H1 (cell line): ENCODE results near the gene KLF7. TPM values are rescaled to one million over a fixed set of nuclear protein-coding genes. Genes with fewer than 3 reads are reported as not detected.

Experiments used
- CTCF ChIA-PET: fragments of 300-600 bp; sonication (Branson Sonifier 250); formaldehyde crosslinking; loops from one replicate; lab custom pipeline; 2021; ENCODE audit not compliant: partially characterized antibody; lab: Charles Lee
- POLR2A ChIA-PET: fragments of 300-600 bp; sonication (Branson Sonifier 250); formaldehyde crosslinking; loops from one replicate; lab custom pipeline; 2021; ENCODE audit warnings: inconsistent platforms; ENCODE audit not compliant: partially characterized antibody; lab: Charles Lee
- DNase-seq, 2 experiments: peaks; one replicate each; pipeline versions ENCODE4 v3.0.0 to v3.0.0-alpha.2; 2010 to 2022; ENCODE audit warnings: low spot score in 2 of 2, low read depth in 1 of 2, mixed read lengths in 1 of 2
- FAIRE-seq: peaks from 2 replicates; lab custom pipeline; 2011; peaks lifted over from hg19 to GRCh38; lab: Jason Lieb, UNC
- H2AFZ ChIP-seq: 2 replicates; pipeline ENCODE4 v1.8.1; 2012; ENCODE audit warnings: low read length, inconsistent platforms
- H2AK5ac ChIP-seq: 2 replicates; pipeline ENCODE4 v1.6.1; 2013; ENCODE audit warnings: low read depth, low read length
- H2BK120ac ChIP-seq: replicated peaks from 2 replicates; pipeline ENCODE3; 2013; ENCODE audit warnings: low read depth, low read length, inconsistent platforms
- H2BK12ac ChIP-seq: 2 replicates; pipeline ENCODE4 v1.6.1; 2013; ENCODE audit warnings: low read depth, low read length
- H2BK15ac ChIP-seq: 2 replicates; pipeline ENCODE4 v1.6.1; 2013; ENCODE audit warnings: low read length
- H2BK20ac ChIP-seq: 2 replicates; pipeline ENCODE4 v1.6.1; 2013; ENCODE audit warnings: low read length
- H2BK5ac ChIP-seq: 2 replicates; pipeline ENCODE4 v1.6.1; 2013; ENCODE audit warnings: low read depth, low read length
- H3K14ac ChIP-seq: 2 replicates; pipeline ENCODE4 v1.6.1; 2013; ENCODE audit warnings: inconsistent platforms; ENCODE audit not compliant: insufficient read length
- H3K18ac ChIP-seq: 2 replicates; pipeline ENCODE4 v1.6.1; 2013; ENCODE audit warnings: low read length; ENCODE audit errors: extremely low read depth
- H3K23ac ChIP-seq: 2 replicates; pipeline ENCODE4 v1.6.1; 2013; ENCODE audit warnings: inconsistent platforms; ENCODE audit not compliant: insufficient read length
- H3K23me2 ChIP-seq: 2 replicates; pipeline ENCODE4 v1.6.1; 2013; ENCODE audit warnings: low read depth, low read length
- H3K27ac ChIP-seq: 2 replicates; pipeline ENCODE4 v1.6.1; 2011; ENCODE audit warnings: low read depth, low read length, inconsistent platforms
- H3K27me3 ChIP-seq, 4 experiments: replicated peaks in 1 of 4; 1 replicate in 1 of 4; 2 replicates in 3 of 4; pipeline versions ENCODE4 v1.6.1 to v1.8.1; 2011 to 2013; ENCODE audit warnings: low read length in 3 of 4, mild to moderate bottlenecking in 3 of 4, inconsistent platforms in 2 of 4, mixed read lengths in 2 of 4, moderate library complexity in 1 of 4; ENCODE audit not compliant: control insufficient read depth in 3 of 4, insufficient read depth in 3 of 4; ENCODE audit errors: extremely low read depth in 1 of 4
- H3K36me3 ChIP-seq, 4 experiments: 2 replicates each; pipeline versions ENCODE4 v1.6.1 to v1.8.1; 2011 to 2013; ENCODE audit warnings: mild to moderate bottlenecking in 4 of 4, low read length in 3 of 4, moderate library complexity in 2 of 4, control low read depth in 1 of 4, inconsistent platforms in 1 of 4; ENCODE audit not compliant: insufficient read depth in 4 of 4, control insufficient read depth in 2 of 4
- H3K4ac ChIP-seq: replicated peaks from 2 replicates; pipeline ENCODE3; 2013; ENCODE audit warnings: low read length, low read depth, mixed read lengths, inconsistent platforms; ENCODE audit not compliant: insufficient read length
- H3K4me1 ChIP-seq, 4 experiments: replicated peaks in 1 of 4; 1 replicate in 1 of 4; 2 replicates in 3 of 4; pipeline versions ENCODE4 v1.6.1 to v1.8.1; 2011 to 2013; ENCODE audit warnings: low read length in 3 of 4, inconsistent platforms in 2 of 4, mixed read lengths in 1 of 4; ENCODE audit not compliant: insufficient read depth in 4 of 4, control insufficient read depth in 3 of 4
- H3K4me2 ChIP-seq, 2 experiments: 2 replicates each; pipeline versions ENCODE4 v1.6.1 to v1.8.1; 2011 to 2013; ENCODE audit warnings: low read depth in 2 of 2, low read length in 2 of 2, control low read depth in 1 of 2, inconsistent platforms in 1 of 2, mild to moderate bottlenecking in 1 of 2; ENCODE audit not compliant: insufficient read depth in 1 of 2
- H3K4me3 ChIP-seq, 4 experiments: fragments of 200-600, 300-600 bp in 1 of 4; sonication (generic), shearing (Covaris generic), sonication (Bioruptor Twin) in 1 of 4; 2 replicates each; pipeline versions ENCODE4 v1.5.1 to v1.8.1; 2011 to 2016; ENCODE audit warnings: low read length in 4 of 4, low read depth in 3 of 4, control low read depth in 2 of 4, inconsistent platforms in 2 of 4, mild to moderate bottlenecking in 2 of 4, mixed read lengths in 1 of 4, moderate library complexity in 1 of 4; ENCODE audit not compliant: insufficient read depth in 2 of 4; ENCODE audit errors: extremely low read depth in 1 of 4
- H3K56ac ChIP-seq: replicated peaks from 2 replicates; pipeline ENCODE3; 2013; ENCODE audit warnings: low read depth, mild to moderate bottlenecking, mixed read lengths, low read length, inconsistent platforms; ENCODE audit not compliant: insufficient read length
- H3K79me1 ChIP-seq: 2 replicates; pipeline ENCODE4 v1.6.1; 2013; ENCODE audit warnings: low read depth, low read length, control low read depth
- H3K79me2 ChIP-seq, 2 experiments: 2 replicates each; pipeline versions ENCODE4 v1.6.1 to v1.8.1; 2012 to 2013; ENCODE audit warnings: low read length in 2 of 2, mild to moderate bottlenecking in 2 of 2, inconsistent platforms in 1 of 2; ENCODE audit not compliant: insufficient read depth in 2 of 2, control insufficient read depth in 1 of 2
- H3K9ac ChIP-seq, 4 experiments: replicated peaks in 1 of 4; 1 replicate in 1 of 4; 2 replicates in 3 of 4; pipeline versions ENCODE4 v1.6.1 to v1.8.1; 2011 to 2013; ENCODE audit warnings: low read depth in 3 of 4, low read length in 3 of 4, control low read depth in 2 of 4, mild to moderate bottlenecking in 2 of 4, moderate library complexity in 2 of 4, inconsistent platforms in 1 of 4; ENCODE audit errors: extremely low read depth in 1 of 4
- H3K9me3 ChIP-seq, 2 experiments: 2 replicates each; pipeline versions ENCODE4 v1.6.1 to v1.8.1; 2012 to 2013; ENCODE audit warnings: mild to moderate bottlenecking in 2 of 2, moderate library complexity in 2 of 2, control low read depth in 1 of 2, inconsistent platforms in 1 of 2, low read depth in 1 of 2, low read length in 1 of 2, mixed read lengths in 1 of 2; ENCODE audit not compliant: insufficient read depth in 2 of 2
- H4K20me1 ChIP-seq, 2 experiments: replicated peaks in 1 of 2; 2 replicates each; pipeline versions ENCODE3 to v1.8.1; 2011 to 2013; ENCODE audit warnings: inconsistent platforms in 2 of 2, low read length in 2 of 2, mild to moderate bottlenecking in 1 of 2; ENCODE audit not compliant: insufficient read depth in 2 of 2, control insufficient read depth in 1 of 2
- H4K5ac ChIP-seq: 2 replicates; pipeline ENCODE4 v1.6.1; 2013; ENCODE audit warnings: low read length, low read depth, mixed read lengths, inconsistent platforms; ENCODE audit not compliant: insufficient read length
- H4K8ac ChIP-seq: 2 replicates; pipeline ENCODE4 v1.8.0; 2013; ENCODE audit warnings: mild to moderate bottlenecking, moderate library complexity, low read length, inconsistent platforms; ENCODE audit not compliant: insufficient read depth; ENCODE audit errors: extremely low read depth
- H4K91ac ChIP-seq: replicated peaks from 2 replicates; pipeline ENCODE3; 2013; ENCODE audit warnings: low read length, mixed read lengths, inconsistent platforms; ENCODE audit not compliant: insufficient read length
- CTBP2 ChIP-seq: IDR thresholded peaks from 2 replicates; pipeline ENCODE4 v1.7.0; 2011; ENCODE audit warnings: borderline replicate concordance, mild to moderate bottlenecking, moderate library complexity, mixed read lengths, low read length; ENCODE audit not compliant: insufficient read depth, insufficient read length
- EP300 ChIP-seq, 2 experiments: IDR thresholded peaks; 1 replicate in 1 of 2; 2 replicates in 1 of 2; pipeline ENCODE4 v1.6.1; 2011 to 2012; ENCODE audit warnings: low read depth in 2 of 2, low read length in 2 of 2, mild to moderate bottlenecking in 2 of 2, borderline replicate concordance in 1 of 2, inconsistent platforms in 1 of 2, moderate library complexity in 1 of 2
- JUN ChIP-seq: IDR thresholded peaks from 2 replicates; pipeline ENCODE4 v1.6.1; 2011; ENCODE audit warnings: low read depth, mild to moderate bottlenecking, improper control_type of control experiment, low read length
- PHF8 ChIP-seq: fragments of 200-600 bp; sonication (generic); conservative IDR thresholded peaks from 2 replicates; pipeline ENCODE4 v1.7.1; 2012; ENCODE audit warnings: low read depth, mild to moderate bottlenecking, inconsistent platforms, low read length, moderate library complexity
- WGBS, 2 experiments: shearing (Covaris generic) in 1 of 2; methylation state at CpG; one replicate each; pipeline versions ENCODE4 v1.1.6 to v1.1.7; 2013 to 2015; ENCODE audit warnings: low lambda C conversion rate in 2 of 2, mixed read lengths in 2 of 2, inconsistent platforms in 1 of 2, low coverage in 1 of 2, missing lambda C conversion rate in 1 of 2; ENCODE audit not compliant: insufficient replicate concordance in 2 of 2, insufficient coverage in 1 of 2, insufficient read length in 1 of 2; ENCODE audit errors: extremely low coverage in 1 of 2, missing lambda C conversion rate in 1 of 2; 5-methylcytosine and 5-hydroxymethylcytosine counted together
- polyA plus RNA-seq, 7 experiments: library from polyadenylated mRNA; depleted of rRNA in 3 of 7; stranded (reverse) in 5 of 7; unstranded in 2 of 7; fragments of >200 nt in 5 of 7; fragments of 200-250 nt in 2 of 7; gene quantifications; 1 replicate in 5 of 7; 2 replicates in 1 of 7; 4 replicates in 1 of 7; pipeline versions ENCODE4 v1.2.1 to v1.2.3, GENCODE V29; 2011 to 2013; ENCODE audit warnings: missing spikeins in 2 of 7, mixed read lengths in 2 of 7
- total RNA-seq: library from RNA; stranded (reverse); fragmentation: NEBNext Ultra II Directional; extraction: Animal tissue kit (Norgen Biotek cat#: 25700); gene quantifications from 2 replicates; pipeline ENCODE4 v1.2.1, GENCODE V29; 2021

Gene KLF7
- total and polyA plus RNA-seq, 2 of the 8 experiments (the other 6 are each of a cell fraction or from before 2014, with no cell fraction given), result 9.6 to 23.3 TPM

DNA sequence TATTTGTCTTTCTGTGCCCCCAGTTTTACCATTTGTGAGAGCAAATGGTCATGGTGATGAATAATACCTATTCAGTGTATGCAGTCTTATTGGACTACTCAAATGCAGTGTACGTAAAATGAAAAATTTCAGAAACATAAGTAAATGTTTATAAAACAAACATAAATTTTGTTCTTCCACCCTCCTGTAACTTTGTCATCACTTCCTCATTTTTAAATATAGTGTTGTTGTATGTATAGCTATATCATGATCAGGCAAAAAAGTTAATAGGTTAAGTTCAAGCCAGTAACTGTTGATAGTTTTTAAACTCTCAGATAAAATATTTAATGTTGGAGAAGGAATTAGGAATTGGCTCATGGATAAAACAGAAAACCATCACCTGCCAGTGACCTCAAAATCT lies 93.2 kb downstream of the KLF7 start:
- Histone ChIP-seq H3K56ac (no peak overlapping the region), H3K23ac (no peak overlapping the region), H3K79me2 (no peaks in the 10 kb centered on the region), H3K9me3 (no peaks in the 10 kb centered on the region), H2BK20ac (no peak overlapping the region), H3K4ac (no peak overlapping the region), H4K91ac (no peak overlapping the region), H2AFZ (no peak overlapping the region), H2BK12ac (no peak overlapping the region), H3K4me2 (no peak overlapping the region), H4K8ac (no peak overlapping the region), H3K4me3 (no peak overlapping the region), H3K18ac (no peak overlapping the region), H2BK5ac (no peak overlapping the region), H2BK15ac (no peak overlapping the region), H4K20me1 (no peaks in the 10 kb centered on the region), H3K36me3 (no peaks in the 10 kb centered on the region), H3K79me1 (no peaks in the 10 kb centered on the region), H3K23me2 (no peaks in the 10 kb centered on the region; the same call in 1 of the 2 replicates), H2AK5ac (no peak overlapping the region), H3K27me3 (no peaks in the 10 kb centered on the region), H3K9ac (no peak overlapping the region), H3K4me1 (peaks cover 0 to 5% (median 3%) of the 10 kb centered on the region in 4 experiments; a peak in 3 of 7 replicates), H3K27ac (no peak overlapping the region), H4K5ac (no peak overlapping the region), H2BK120ac (no peak overlapping the region), H3K14ac (no peak overlapping the region)
- TF ChIP-seq PHF8 (no peak), JUN (no peak), CTBP2 (no peak), EP300 (IDR thresholded peaks at IDR 0.05; ENCODE audit: borderline replicate concordance in 1 of 2, low read depth in 2 of 2, low read length in 2 of 2) (no peak)
- 96% methylated on average over 1 of the region's 1 CpG; no CpG with 5 or more reads in 1 of the 2 experiments for WGBS, 2 experiments
- no peak for DNase-seq
- ChIA-PET POLR2A (no interaction called here), CTCF (interaction anchor here (0.7 to 3.2 kb wide), 9 partner anchors 10 to 253 kb away, joined by 3 to 30 read pairs (median 3); no protein-coding TSS in a partner anchor)
- FAIRE-seq, result no peak
